ENCODE results near the gene ING5.
"Not testable (repeated sequence)": the region's sequence is repeated elsewhere in the genome, so short reads cannot be mapped to it uniquely, and the experiment has no call there.

- TF ChIP-seq CTCF (conservative IDR thresholded peaks at IDR 0.05; ENCODE audit: low read length); EZH2phosphoT487 (IDR thresholded peaks at IDR 0.05; ENCODE audit: borderline replicate concordance, low read depth, low read length): not testable (repeated sequence)
Measured at GRCh38 chr2:241662731-241663130, 39.1 kb upstream of the ING5 start.

Data from OCI-LY7 (cell line).